Muscle layer of duodenum (tissue), 2 donors: ENCODE data around the gene C10orf143.
"Not testable (repeated sequence)": the region's sequence is repeated elsewhere in the genome, so short reads cannot be mapped to it uniquely, and the experiment has no call there.

ENCODE experiments used
- H3K27ac ChIP-seq: one replicate; pipeline ENCODE4 v1.7.0; 2013; ENCODE audit warnings: mild to moderate bottlenecking, low read length
- H3K27me3 ChIP-seq: one replicate; pipeline ENCODE4 v1.7.0; 2013; ENCODE audit warnings: low read depth, mild to moderate bottlenecking, control low read depth, low read length
- H3K36me3 ChIP-seq, 2 donors: one replicate each; pipeline ENCODE4 v1.7.0; 2013; ENCODE audit warnings: low read length in 2 of 2, control low read depth in 1 of 2, mild to moderate bottlenecking in 1 of 2; ENCODE audit not compliant: insufficient read depth in 2 of 2, control insufficient read depth in 1 of 2
- H3K4me1 ChIP-seq, 2 donors: one replicate each; pipeline ENCODE4 v1.7.0; 2013; ENCODE audit warnings: low read length in 2 of 2, mild to moderate bottlenecking in 2 of 2, control low read depth in 1 of 2, moderate library complexity in 1 of 2; ENCODE audit not compliant: insufficient read depth in 2 of 2, control insufficient read depth in 1 of 2
- H3K4me3 ChIP-seq, 2 donors: one replicate each; pipeline ENCODE4 v1.7.0; 2013; ENCODE audit warnings: low read length in 2 of 2, low read depth in 1 of 2, mild to moderate bottlenecking in 1 of 2
- H3K9me3 ChIP-seq, 2 donors: one replicate each; pipeline ENCODE4 v1.7.0; 2013; ENCODE audit warnings: low read length in 2 of 2, control low read depth in 1 of 2, mild to moderate bottlenecking in 1 of 2; ENCODE audit not compliant: control insufficient read depth in 1 of 2
- donor health status: healthy.

C10orf143 gene

GRCh38 chr10:130111113-130111851 is 652 bp upstream of the C10orf143 start:
- peak overlapping the region; percentile 92 to 94 for H3K4me3 ChIP-seq
- H3K36me3 ChIP-seq: peaks cover 0 to 7% of the 10 kb centered on the region in 2 donors
- peaks cover 6 to 22% of the 10 kb centered on the region in 2 donors for H3K4me1 ChIP-seq
- H3K9me3 ChIP-seq: no peaks in the 10 kb centered on the region
- H3K27me3 ChIP-seq: no peaks in the 10 kb centered on the region
- H3K27ac ChIP-seq: peak overlapping the region; percentile 95

- H3K4me1 ChIP-seq: peaks cover 6 to 22% of the 10 kb centered on the region in 2 donors
- peak overlapping the region; percentile 95 for H3K27ac ChIP-seq
- no peaks in the 10 kb centered on the region for H3K27me3 ChIP-seq
- peaks cover 0 to 10% of the 10 kb centered on the region in 2 donors for H3K36me3 ChIP-seq
- no peaks in the 10 kb centered on the region for H3K9me3 ChIP-seq
- peak overlapping the region; percentile 92 to 94 for H3K4me3 ChIP-seq
These were observed 809 bp downstream of the C10orf143 start for GRCh38 chr10:130109796-130110245.

- no peaks in the 10 kb centered on the region for H3K27me3 ChIP-seq
- H3K27ac ChIP-seq: no peak overlapping the region
- peak overlapping the region; percentile 92 to 94 for H3K4me3 ChIP-seq
- H3K36me3 ChIP-seq: peaks cover 0 to 10% of the 10 kb centered on the region in 2 donors
- H3K4me1 ChIP-seq: peaks cover 6 to 22% of the 10 kb centered on the region in 2 donors
- no peaks in the 10 kb centered on the region for H3K9me3 ChIP-seq
These were observed 1.6 kb downstream of the C10orf143 start for GRCh38 chr10:130108934-130109604.

GRCh38 chr10:130108146-130108545 is 2.5 kb downstream of the C10orf143 start:
- not testable (repeated sequence) for H3K9me3 ChIP-seq, H3K27ac ChIP-seq, H3K4me3 ChIP-seq, H3K36me3 ChIP-seq, H3K27me3 ChIP-seq
- H3K4me1 ChIP-seq: peaks cover 6 to 22% of the 10 kb centered on the region in 2 donors

- peaks cover 0 to 10% of the 10 kb centered on the region in 2 donors for H3K36me3 ChIP-seq
- H3K4me3 ChIP-seq: no peak overlapping the region
- H3K9me3 ChIP-seq: no peaks in the 10 kb centered on the region
- no peaks in the 10 kb centered on the region for H3K27me3 ChIP-seq
- H3K4me1 ChIP-seq: peaks cover 6 to 15% of the 10 kb centered on the region in 2 donors
- H3K27ac ChIP-seq: no peak overlapping the region
These were observed 4.9 kb downstream of the C10orf143 start for GRCh38 chr10:130105724-130106123.

- H3K4me3 ChIP-seq: no peak overlapping the region
- H3K27me3 ChIP-seq: no peaks in the 10 kb centered on the region
- H3K36me3 ChIP-seq: no peaks in the 10 kb centered on the region
- H3K4me1 ChIP-seq: no peaks in the 10 kb centered on the region
- no peak overlapping the region for H3K27ac ChIP-seq
- no peaks in the 10 kb centered on the region for H3K9me3 ChIP-seq
These were observed 11.3 kb downstream of the C10orf143 start for GRCh38 chr10:130099344-130099743.

GRCh38 chr10:130090565-130090964 is 20.1 kb downstream of the C10orf143 start:
- not testable (repeated sequence) for H3K9me3 ChIP-seq, H3K4me1 ChIP-seq, H3K36me3 ChIP-seq, H3K27ac ChIP-seq, H3K27me3 ChIP-seq, H3K4me3 ChIP-seq

- Histone ChIP-seq H3K4me1 (no peaks in the 10 kb centered on the region), H3K4me3 (no peak overlapping the region), H3K27ac (no peak overlapping the region), H3K27me3 (no peaks in the 10 kb centered on the region), H3K36me3 (peaks cover 0 to 16% of the 10 kb centered on the region in 2 donors), H3K9me3 (peaks cover 0 to 2% of the 10 kb centered on the region in 2 donors)
These were observed 30.2 kb downstream of the C10orf143 start for GRCh38 chr10:130080461-130080814.

GRCh38 chr10:130079614-130080460 is 30.8 kb downstream of the C10orf143 start:
- Histone ChIP-seq H3K4me1 (no peaks in the 10 kb centered on the region), H3K27ac (no peak overlapping the region), H3K36me3 (peaks cover 0 to 16% of the 10 kb centered on the region in 2 donors), H3K27me3 (no peaks in the 10 kb centered on the region), H3K9me3 (peaks cover 0 to 2% of the 10 kb centered on the region in 2 donors), H3K4me3 (no peak overlapping the region)

GRCh38 chr10:130078120-130078519 is 32.5 kb downstream of the C10orf143 start:
- no peaks in the 10 kb centered on the region for H3K9me3 ChIP-seq
- no peak overlapping the region for H3K27ac ChIP-seq
- H3K36me3 ChIP-seq: peaks cover 0 to 13% of the 10 kb centered on the region in 2 donors
- no peaks in the 10 kb centered on the region for H3K27me3 ChIP-seq
- H3K4me1 ChIP-seq: no peaks in the 10 kb centered on the region
- no peak overlapping the region for H3K4me3 ChIP-seq

- peaks cover 0 to 17% of the 10 kb centered on the region in 2 donors for H3K36me3 ChIP-seq
- no peaks in the 10 kb centered on the region for H3K4me1 ChIP-seq
- no peaks in the 10 kb centered on the region for H3K27me3 ChIP-seq
- H3K9me3 ChIP-seq: no peaks in the 10 kb centered on the region
- H3K4me3 ChIP-seq: no peak overlapping the region
- no peak overlapping the region for H3K27ac ChIP-seq
These were observed 33.9 kb downstream of the C10orf143 start for GRCh38 chr10:130076681-130077080.
